PC-3 (cell line): Measurements from ENCODE around the gene CCDC66. TPM values are rescaled to one million over a fixed set of nuclear protein-coding genes. Genes with fewer than 3 reads are reported as not detected.

Experiments
- ATAC-seq: fragments of 200-7000 bp; cut with Tn5 transposase; 2 replicates; pipeline ENCODE4 v1.9.1; 2020; ENCODE audit warnings: mild to moderate bottlenecking, moderate library complexity
- BruUV-seq: library from RNA; stranded (reverse); fragments of 400-500 nt; replicated peaks from 2 replicates; lab custom pipeline; 2021; lab: Mats Ljungman, UMichigan
- CTCF ChIA-PET: fragments of 300-600 bp; sonication (Branson Sonifier 250); formaldehyde crosslinking; loops from one replicate; lab custom pipeline; 2022; ENCODE audit warnings: antibody characterized with exemption; lab: Charles Lee
- POLR2A ChIA-PET: fragments of 300-600 bp; sonication (Branson Sonifier 250); formaldehyde crosslinking; loops from one replicate; lab custom pipeline; 2022; ENCODE audit warnings: antibody characterized with exemption; ENCODE audit not compliant: unreplicated experiment; lab: Charles Lee
- DNase-seq: peaks from one replicate; pipeline ENCODE4 v3.0.0-alpha.2; 2015
- H2AFZ ChIP-seq: fragments of 300-600 bp; sonication (generic); 2 replicates; pipeline ENCODE4 v1.6.0; 2016; ENCODE audit warnings: antibody characterized with exemption, low read length
- H3F3A ChIP-seq: fragments of 300-600 bp; sonication (generic); one replicate; pipeline ENCODE4 v1.6.0; 2017; ENCODE audit warnings: antibody characterized with exemption, low read length, control low read depth, mild to moderate bottlenecking; ENCODE audit not compliant: unreplicated experiment
- H3K27ac ChIP-seq: fragments of 300-600 bp; sonication (generic); 2 replicates; pipeline ENCODE4 v1.5.1; 2016; ENCODE audit warnings: mild to moderate bottlenecking, low read length
- H3K27me3 ChIP-seq: fragments of 300-600 bp; sonication (generic); 2 replicates; pipeline ENCODE4 v1.6.1; 2016; ENCODE audit warnings: low read length, mixed read lengths
- H3K36me3 ChIP-seq: fragments of 300-600 bp; sonication (generic); 2 replicates; pipeline ENCODE4 v1.6.1; 2016; ENCODE audit warnings: low read depth, mixed run types, low read length, mixed read lengths
- H3K4me1 ChIP-seq: fragments of 300-600 bp; sonication (generic); 2 replicates; pipeline ENCODE4 v1.5.1; 2016; ENCODE audit warnings: low read length; ENCODE audit not compliant: insufficient read depth
- H3K4me2 ChIP-seq: fragments of 300-600 bp; sonication (generic); 2 replicates; pipeline ENCODE4 v1.6.0; 2016; ENCODE audit warnings: low read length
- H3K4me3 ChIP-seq: fragments of 300-600 bp; sonication (generic); 2 replicates; pipeline ENCODE4 v1.5.1; 2016; ENCODE audit warnings: mild to moderate bottlenecking, low read length, mixed read lengths
- H3K79me2 ChIP-seq: fragments of 300-600 bp; sonication (generic); 2 replicates; pipeline ENCODE4 v1.6.1; 2017; ENCODE audit warnings: low read length, mixed read lengths
- H3K9ac ChIP-seq: fragments of 300-600 bp; sonication (generic); 2 replicates; pipeline ENCODE4 v1.6.0; 2016; ENCODE audit warnings: mild to moderate bottlenecking, low read length
- H3K9me2 ChIP-seq: fragments of 300-600 bp; sonication (generic); replicated peaks from 2 replicates; pipeline ENCODE4 v1.6.1; 2016; ENCODE audit warnings: mixed run types, low read length, mixed read lengths
- H3K9me3 ChIP-seq: fragments of 300-600 bp; sonication (generic); 2 replicates; pipeline ENCODE4 v1.6.1; 2016; ENCODE audit warnings: low read length, mixed read lengths
- H4K20me1 ChIP-seq: fragments of 300-600 bp; sonication (generic); 2 replicates; pipeline ENCODE4 v1.6.1; 2016; ENCODE audit warnings: low read length, mixed read lengths
- EZH2 ChIP-seq: fragments of 300-600 bp; sonication (generic); IDR thresholded peaks from one replicate; pipeline ENCODE4 v1.6.1; 2017; ENCODE audit warnings: antibody characterized with exemption, mild to moderate bottlenecking, low read length; ENCODE audit not compliant: unreplicated experiment
- EZH2phosphoT487 ChIP-seq: fragments of 300-600 bp; sonication (generic); IDR thresholded peaks from 2 replicates; pipeline ENCODE4 v1.6.1; 2018; ENCODE audit warnings: mild to moderate bottlenecking, antibody characterized with exemption, low read length, borderline replicate concordance
- intact Hi-C: fragments of 100-400 bp; cut with micrococcal nuclease; formaldehyde crosslinking; loops from 2 replicates; pipeline ENCODE4 v1.9.0; 2023
- total RNA-seq: library from RNA; depleted of rRNA; stranded (reverse); fragments of >200 nt; gene quantifications from 2 replicates; pipeline ENCODE4 v1.2.3, GENCODE V29; 2014
- TF ChIP-seq, protein P1 (sequence below): fragments of 300-600 bp; sonication (generic); conservative IDR thresholded peaks from 2 replicates; pipeline ENCODE4 v1.5.1; 2017; ENCODE audit warnings: antibody characterized with exemption, low read depth, mild to moderate bottlenecking, low read length

Gene CCDC66
- total RNA-seq, 1 experiment from 2014 or later, result 17.3 TPM

DNA sequence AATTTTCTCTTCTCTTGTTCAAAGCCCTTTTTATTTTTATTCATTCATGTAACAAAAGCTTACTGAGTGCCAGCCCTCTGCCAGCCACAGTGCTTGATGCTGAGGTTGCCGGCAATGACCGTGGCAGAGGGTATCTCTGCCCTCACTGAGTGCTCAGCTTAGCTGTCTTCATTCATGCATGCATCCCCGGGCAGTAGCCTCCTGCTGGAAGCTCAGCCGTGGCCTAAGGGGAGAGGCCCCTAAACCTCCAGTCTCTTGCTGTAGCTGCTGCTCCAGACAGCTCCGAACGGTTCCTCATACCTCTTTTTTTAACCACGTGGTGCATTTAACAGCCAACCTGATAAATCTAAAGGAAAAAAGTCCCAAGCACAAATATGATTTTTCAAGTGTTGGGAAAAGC, 34.6 kb upstream of the CCDC66 start:
- H3K4me2 ChIP-seq, result no peak overlapping the region
- H2AFZ ChIP-seq, result no peak overlapping the region
- TF ChIP-seq EZH2 (no peak), EZH2phosphoT487 (no peak)
- TF ChIP-seq, protein P1, sequence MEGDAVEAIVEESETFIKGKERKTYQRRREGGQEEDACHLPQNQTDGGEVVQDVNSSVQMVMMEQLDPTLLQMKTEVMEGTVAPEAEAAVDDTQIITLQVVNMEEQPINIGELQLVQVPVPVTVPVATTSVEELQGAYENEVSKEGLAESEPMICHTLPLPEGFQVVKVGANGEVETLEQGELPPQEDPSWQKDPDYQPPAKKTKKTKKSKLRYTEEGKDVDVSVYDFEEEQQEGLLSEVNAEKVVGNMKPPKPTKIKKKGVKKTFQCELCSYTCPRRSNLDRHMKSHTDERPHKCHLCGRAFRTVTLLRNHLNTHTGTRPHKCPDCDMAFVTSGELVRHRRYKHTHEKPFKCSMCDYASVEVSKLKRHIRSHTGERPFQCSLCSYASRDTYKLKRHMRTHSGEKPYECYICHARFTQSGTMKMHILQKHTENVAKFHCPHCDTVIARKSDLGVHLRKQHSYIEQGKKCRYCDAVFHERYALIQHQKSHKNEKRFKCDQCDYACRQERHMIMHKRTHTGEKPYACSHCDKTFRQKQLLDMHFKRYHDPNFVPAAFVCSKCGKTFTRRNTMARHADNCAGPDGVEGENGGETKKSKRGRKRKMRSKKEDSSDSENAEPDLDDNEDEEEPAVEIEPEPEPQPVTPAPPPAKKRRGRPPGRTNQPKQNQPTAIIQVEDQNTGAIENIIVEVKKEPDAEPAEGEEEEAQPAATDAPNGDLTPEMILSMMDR, result no peak
- H3K79me2 ChIP-seq, result no peaks in the 10 kb centered on the region
- ATAC-seq (no peak), DNase-seq (no peak)
- H3K27ac ChIP-seq, result no peak overlapping the region
- no peak overlapping the region for H3K9ac ChIP-seq
- H3K9me2 ChIP-seq, result no peaks in the 10 kb centered on the region
- CTCF ChIA-PET, result no interaction called here
- POLR2A ChIA-PET, result no interaction called here
- H3K4me1 ChIP-seq, result no peaks in the 10 kb centered on the region
- no peaks in the 10 kb centered on the region for H3K9me3 ChIP-seq
- intact Hi-C loops, result no loop called here
- H3K4me3 ChIP-seq, result no peak overlapping the region
- H3F3A ChIP-seq, result no peaks in the 10 kb centered on the region
- no peaks in the 10 kb centered on the region for H3K36me3 ChIP-seq
- H4K20me1 ChIP-seq, result no peaks in the 10 kb centered on the region
- H3K27me3 ChIP-seq, result peaks cover 63% of the 10 kb centered on the region
- BruUV-seq, result no TSS peak

DNA sequence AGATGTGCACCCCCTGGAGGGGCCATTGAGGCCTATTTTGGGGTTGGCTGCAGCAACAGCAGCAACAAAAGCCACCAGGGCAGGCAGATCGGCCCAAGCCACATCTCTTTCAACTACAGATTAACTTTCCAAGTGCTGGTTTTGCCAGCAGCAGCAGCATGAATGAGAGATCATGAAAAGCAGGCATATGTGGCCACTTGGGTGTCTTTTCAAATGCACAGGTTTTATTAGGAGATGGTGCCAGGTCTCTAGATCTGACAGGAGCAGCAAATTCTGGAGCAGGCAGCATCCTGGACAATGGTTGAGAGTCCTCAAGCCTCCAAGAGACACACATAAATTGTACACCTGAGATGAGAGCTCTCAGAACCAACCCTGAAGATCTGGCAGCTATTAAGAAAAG, 31.7 kb upstream of the CCDC66 start:
- TF ChIP-seq EZH2 (no peak), EZH2phosphoT487 (no peak)
- TF ChIP-seq, protein P1, result no peak
- no peak overlapping the region for H2AFZ ChIP-seq
- POLR2A ChIA-PET, result no interaction called here
- CTCF ChIA-PET, result no interaction called here
- no peak overlapping the region for H3K27ac ChIP-seq
- no peaks in the 10 kb centered on the region for H3K9me3 ChIP-seq
- BruUV-seq, result no TSS peak
- no peaks in the 10 kb centered on the region for H3K79me2 ChIP-seq
- no peak overlapping the region for H3K9ac ChIP-seq
- no peaks in the 10 kb centered on the region for H4K20me1 ChIP-seq
- H3K27me3 ChIP-seq, result peaks cover 45% of the 10 kb centered on the region
- no peaks in the 10 kb centered on the region for H3F3A ChIP-seq
- H3K4me2 ChIP-seq, result no peak overlapping the region
- no peak for ATAC-seq
- no peak overlapping the region for H3K4me3 ChIP-seq
- H3K36me3 ChIP-seq, result no peaks in the 10 kb centered on the region
- no peak for DNase-seq
- no peaks in the 10 kb centered on the region for H3K4me1 ChIP-seq
- H3K9me2 ChIP-seq, result no peaks in the 10 kb centered on the region
- intact Hi-C loops, result no loop called here

DNA sequence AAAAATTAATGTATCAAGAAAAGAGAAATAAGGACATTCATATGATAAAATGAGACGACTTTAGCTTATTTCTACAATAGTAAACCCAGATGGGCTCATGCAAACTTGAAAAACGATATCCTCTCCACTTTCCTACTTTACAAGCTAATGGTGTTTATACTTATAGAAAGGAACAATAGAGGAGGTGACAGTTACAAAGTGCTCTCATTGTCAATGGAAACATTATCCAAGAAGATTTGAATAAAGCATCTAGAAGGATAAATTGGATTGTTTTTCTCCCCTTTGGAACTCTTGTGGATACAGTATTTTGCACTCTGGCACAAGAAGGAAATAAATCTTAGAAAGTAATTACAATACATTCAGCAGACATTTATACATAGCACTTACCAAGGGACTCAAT, 20.2 kb upstream of the CCDC66 start:
- Histone ChIP-seq H3K9me2 (no peaks in the 10 kb centered on the region), H3K9me3 (no peaks in the 10 kb centered on the region), H4K20me1 (no peaks in the 10 kb centered on the region), H3K9ac (no peak overlapping the region), H3K4me3 (no peak overlapping the region), H3K4me2 (no peak overlapping the region), H3K27me3 (peaks cover 71% of the 10 kb centered on the region), H2AFZ (no peak overlapping the region), H3F3A (no peaks in the 10 kb centered on the region), H3K4me1 (no peaks in the 10 kb centered on the region), H3K79me2 (no peaks in the 10 kb centered on the region), H3K36me3 (no peaks in the 10 kb centered on the region), H3K27ac (no peak overlapping the region)
- POLR2A ChIA-PET, result no interaction called here
- BruUV-seq, result no TSS peak
- DNase-seq (no peak), ATAC-seq (no peak)
- TF ChIP-seq EZH2 (no peak), EZH2phosphoT487 (no peak)
- TF ChIP-seq, protein P1, result no peak
- CTCF ChIA-PET, result no interaction called here
- intact Hi-C loops, result no loop called here
